Measurements from ENCODE around the gene OBP2A.

- TF ChIP-seq, protein P1, sequence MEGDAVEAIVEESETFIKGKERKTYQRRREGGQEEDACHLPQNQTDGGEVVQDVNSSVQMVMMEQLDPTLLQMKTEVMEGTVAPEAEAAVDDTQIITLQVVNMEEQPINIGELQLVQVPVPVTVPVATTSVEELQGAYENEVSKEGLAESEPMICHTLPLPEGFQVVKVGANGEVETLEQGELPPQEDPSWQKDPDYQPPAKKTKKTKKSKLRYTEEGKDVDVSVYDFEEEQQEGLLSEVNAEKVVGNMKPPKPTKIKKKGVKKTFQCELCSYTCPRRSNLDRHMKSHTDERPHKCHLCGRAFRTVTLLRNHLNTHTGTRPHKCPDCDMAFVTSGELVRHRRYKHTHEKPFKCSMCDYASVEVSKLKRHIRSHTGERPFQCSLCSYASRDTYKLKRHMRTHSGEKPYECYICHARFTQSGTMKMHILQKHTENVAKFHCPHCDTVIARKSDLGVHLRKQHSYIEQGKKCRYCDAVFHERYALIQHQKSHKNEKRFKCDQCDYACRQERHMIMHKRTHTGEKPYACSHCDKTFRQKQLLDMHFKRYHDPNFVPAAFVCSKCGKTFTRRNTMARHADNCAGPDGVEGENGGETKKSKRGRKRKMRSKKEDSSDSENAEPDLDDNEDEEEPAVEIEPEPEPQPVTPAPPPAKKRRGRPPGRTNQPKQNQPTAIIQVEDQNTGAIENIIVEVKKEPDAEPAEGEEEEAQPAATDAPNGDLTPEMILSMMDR (IDR thresholded peaks at IDR 0.05): no peak
- TF ChIP-seq POLR2A (IDR thresholded peaks at IDR 0.05): no peak
Observed at GRCh38 chr9:135596211-135596610, 50.3 kb downstream of the OBP2A start.
